ENCODE measurements around the gene WSB1. TPM values are rescaled to one million over a fixed set of nuclear protein-coding genes. Genes with fewer than 3 reads are reported as not detected.

The WSB1 gene
- polyA plus RNA-seq, 1 experiment, result 163 TPM

DNA sequence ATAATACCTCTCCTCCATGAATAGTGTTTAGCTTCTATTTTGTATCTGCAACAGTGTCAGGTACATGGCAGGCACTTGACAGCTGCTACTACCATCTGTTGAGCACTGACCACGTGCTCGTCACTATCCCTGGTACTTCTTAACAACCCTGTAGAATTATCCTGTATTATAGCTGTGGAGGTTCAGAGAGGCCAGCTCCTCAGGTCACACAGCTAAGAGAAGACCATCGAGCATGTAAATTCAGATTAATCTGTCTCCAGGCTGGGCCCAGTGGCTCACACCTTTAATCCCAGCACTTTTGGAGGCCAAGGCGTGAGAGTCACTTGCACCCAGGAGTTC, 26.3 kb downstream of the WSB1 start:
- TF ChIP-seq, protein P1, sequence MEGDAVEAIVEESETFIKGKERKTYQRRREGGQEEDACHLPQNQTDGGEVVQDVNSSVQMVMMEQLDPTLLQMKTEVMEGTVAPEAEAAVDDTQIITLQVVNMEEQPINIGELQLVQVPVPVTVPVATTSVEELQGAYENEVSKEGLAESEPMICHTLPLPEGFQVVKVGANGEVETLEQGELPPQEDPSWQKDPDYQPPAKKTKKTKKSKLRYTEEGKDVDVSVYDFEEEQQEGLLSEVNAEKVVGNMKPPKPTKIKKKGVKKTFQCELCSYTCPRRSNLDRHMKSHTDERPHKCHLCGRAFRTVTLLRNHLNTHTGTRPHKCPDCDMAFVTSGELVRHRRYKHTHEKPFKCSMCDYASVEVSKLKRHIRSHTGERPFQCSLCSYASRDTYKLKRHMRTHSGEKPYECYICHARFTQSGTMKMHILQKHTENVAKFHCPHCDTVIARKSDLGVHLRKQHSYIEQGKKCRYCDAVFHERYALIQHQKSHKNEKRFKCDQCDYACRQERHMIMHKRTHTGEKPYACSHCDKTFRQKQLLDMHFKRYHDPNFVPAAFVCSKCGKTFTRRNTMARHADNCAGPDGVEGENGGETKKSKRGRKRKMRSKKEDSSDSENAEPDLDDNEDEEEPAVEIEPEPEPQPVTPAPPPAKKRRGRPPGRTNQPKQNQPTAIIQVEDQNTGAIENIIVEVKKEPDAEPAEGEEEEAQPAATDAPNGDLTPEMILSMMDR (IDR thresholded peaks at IDR 0.05; ENCODE audit: insufficient read depth, low read depth, low read length), result no peak
- no peak for DNase-seq (ENCODE audit: low read depth)
- ChIA-PET CTCF (interaction anchor here (0.7 to 5.2 kb wide), 7 partner anchors 13 to 283 kb away, joined by 3 to 29 read pairs (median 3); no protein-coding TSS in a partner anchor), POLR2A (interaction anchor here (1.1 kb wide), 1 partner anchor 25 kb away, joined by 4 read pairs; no protein-coding TSS in a partner anchor)
- Histone ChIP-seq H3K4me3 (ENCODE audit: low read depth, low read length) (no peak overlapping the region), H3K36me3 (ENCODE audit: control insufficient read depth, insufficient read depth, low read length) (peaks cover 6% of the 10 kb centered on the region), H3K27me3 (ENCODE audit: control insufficient read depth, insufficient read depth, low read length) (no peaks in the 10 kb centered on the region)

DNA sequence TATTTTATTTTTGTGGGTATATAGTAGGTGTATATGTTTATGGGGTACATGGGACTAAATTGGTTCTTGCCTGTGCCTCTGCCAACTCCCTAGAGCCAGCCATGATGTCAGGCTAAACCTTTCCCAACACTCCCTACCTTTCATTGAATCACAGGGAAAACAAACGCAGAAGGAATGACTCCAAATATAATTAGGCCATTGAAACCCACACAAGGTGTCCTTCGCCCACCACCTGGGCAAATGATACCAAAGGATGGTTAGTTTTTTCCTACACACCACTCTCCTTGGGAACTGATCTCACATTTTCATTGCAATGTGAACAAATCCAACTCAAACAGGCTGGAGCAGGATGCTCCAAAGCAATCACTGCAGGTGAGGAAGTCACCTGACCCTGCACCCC, 27.5 kb downstream of the WSB1 start:
- Histone ChIP-seq H3K36me3 (ENCODE audit: control insufficient read depth, insufficient read depth, low read length) (peaks cover 1% of the 10 kb centered on the region; the same call in 1 of the 2 replicates), H3K4me3 (ENCODE audit: low read depth, low read length) (no peak overlapping the region), H3K27me3 (ENCODE audit: control insufficient read depth, insufficient read depth, low read length) (no peaks in the 10 kb centered on the region)
- TF ChIP-seq, protein P1 (IDR thresholded peaks at IDR 0.05; ENCODE audit: insufficient read depth, low read depth, low read length), result no peak
- no peak for DNase-seq (ENCODE audit: low read depth)
- ChIA-PET POLR2A (interaction anchor here (0.6 kb wide), 2 partner anchors 15 to 26 kb away, joined by 3 to 6 read pairs; no protein-coding TSS in a partner anchor), CTCF (interaction anchor here (1.5 to 5.2 kb wide), 2 partner anchors 12 to 84 kb away, joined by 4 to 29 read pairs; no protein-coding TSS in a partner anchor)

DNA sequence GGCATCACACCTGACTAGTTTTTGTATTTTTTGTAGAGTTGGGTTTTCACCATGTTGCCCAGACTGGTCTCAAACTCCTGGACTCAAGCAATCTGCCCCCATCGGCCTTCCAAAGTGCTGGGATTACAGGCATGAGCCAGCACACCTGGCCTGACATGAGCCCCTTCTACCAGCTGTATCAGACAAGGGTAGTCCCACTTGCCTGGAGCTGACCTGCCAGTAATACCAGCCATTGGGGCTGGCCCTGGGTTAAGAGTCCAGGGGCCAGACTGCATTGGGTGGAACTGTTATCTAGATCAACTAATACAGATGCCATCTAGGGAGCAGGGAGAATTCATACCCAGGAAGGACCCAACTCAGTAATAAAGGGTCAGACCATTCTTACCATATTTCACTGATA, 28.1 kb downstream of the WSB1 start:
- POLR2A ChIA-PET, result no interaction called here
- Histone ChIP-seq H3K4me3 (ENCODE audit: low read depth, low read length) (no peak overlapping the region), H3K27me3 (ENCODE audit: control insufficient read depth, insufficient read depth, low read length) (no peaks in the 10 kb centered on the region), H3K36me3 (ENCODE audit: control insufficient read depth, insufficient read depth, low read length) (peaks cover 1% of the 10 kb centered on the region; the same call in 1 of the 2 replicates)
- TF ChIP-seq, protein P1 (IDR thresholded peaks at IDR 0.05; ENCODE audit: insufficient read depth, low read depth, low read length), result no peak
- CTCF ChIA-PET, result interaction anchor here (0.7 to 2.5 kb wide), 3 partner anchors 11 to 115 kb away, joined by 3 to 9 read pairs (median 4); no protein-coding TSS in a partner anchor
- DNase-seq (ENCODE audit: low read depth), result no peak

DNA sequence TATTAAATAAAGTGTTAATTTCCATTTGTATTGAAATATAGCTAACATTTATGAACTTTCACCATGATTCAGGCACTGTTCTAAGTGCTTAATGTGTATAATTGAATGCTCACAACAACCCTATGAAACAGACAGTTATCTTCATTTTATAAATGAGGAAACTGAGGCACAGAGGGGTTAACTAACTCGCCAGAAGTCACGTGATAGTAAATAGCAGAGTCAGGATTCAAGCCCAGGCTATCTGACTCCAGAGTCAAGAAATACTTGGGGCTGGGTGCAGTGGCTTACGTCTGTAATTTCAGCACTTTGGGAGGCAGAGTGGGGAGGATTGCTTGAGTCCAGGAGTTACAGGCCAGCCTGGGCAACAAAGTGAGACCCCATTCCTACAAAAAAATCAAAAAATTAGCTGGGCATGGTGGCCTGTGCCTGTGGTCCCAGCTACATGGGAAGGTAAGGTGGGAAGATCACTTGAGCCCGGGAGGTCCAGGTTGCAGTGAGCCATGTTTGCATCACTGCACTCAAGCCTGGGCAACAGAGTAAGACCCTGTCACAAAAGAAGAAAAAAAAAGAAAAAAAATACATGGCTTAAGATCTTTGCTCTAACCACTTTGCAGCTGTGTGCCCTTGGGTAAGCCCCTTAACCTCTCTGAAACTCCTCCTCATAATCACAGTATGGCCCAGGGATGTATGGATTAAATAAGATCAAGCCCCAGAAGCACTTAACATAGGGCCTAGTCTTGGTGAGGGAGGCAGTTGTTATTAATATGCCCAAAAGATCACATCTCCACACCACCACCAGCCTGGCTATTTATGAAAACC, 29.0 kb downstream of the WSB1 start:
- DNase-seq (ENCODE audit: low read depth), result no peak
- no peaks in the 10 kb centered on the region for H3K27me3 ChIP-seq (ENCODE audit: control insufficient read depth, insufficient read depth, low read length)
- POLR2A ChIA-PET, result interaction anchor here (0.6 kb wide), 1 partner anchor 10 kb away, joined by 4 read pairs; no protein-coding TSS in a partner anchor
- H3K36me3 ChIP-seq (ENCODE audit: control insufficient read depth, insufficient read depth, low read length), result peaks cover 1% of the 10 kb centered on the region; the same call in 1 of the 2 replicates
- no peak overlapping the region for H3K4me3 ChIP-seq (ENCODE audit: low read depth, low read length)
- TF ChIP-seq, protein P1 (IDR thresholded peaks at IDR 0.05; ENCODE audit: insufficient read depth, low read depth, low read length), result no peak
- CTCF ChIA-PET, result interaction anchor here (0.6 to 2.5 kb wide), 6 partner anchors 9 to 116 kb away, joined by 3 to 9 read pairs (median 3); no protein-coding TSS in a partner anchor

DNA sequence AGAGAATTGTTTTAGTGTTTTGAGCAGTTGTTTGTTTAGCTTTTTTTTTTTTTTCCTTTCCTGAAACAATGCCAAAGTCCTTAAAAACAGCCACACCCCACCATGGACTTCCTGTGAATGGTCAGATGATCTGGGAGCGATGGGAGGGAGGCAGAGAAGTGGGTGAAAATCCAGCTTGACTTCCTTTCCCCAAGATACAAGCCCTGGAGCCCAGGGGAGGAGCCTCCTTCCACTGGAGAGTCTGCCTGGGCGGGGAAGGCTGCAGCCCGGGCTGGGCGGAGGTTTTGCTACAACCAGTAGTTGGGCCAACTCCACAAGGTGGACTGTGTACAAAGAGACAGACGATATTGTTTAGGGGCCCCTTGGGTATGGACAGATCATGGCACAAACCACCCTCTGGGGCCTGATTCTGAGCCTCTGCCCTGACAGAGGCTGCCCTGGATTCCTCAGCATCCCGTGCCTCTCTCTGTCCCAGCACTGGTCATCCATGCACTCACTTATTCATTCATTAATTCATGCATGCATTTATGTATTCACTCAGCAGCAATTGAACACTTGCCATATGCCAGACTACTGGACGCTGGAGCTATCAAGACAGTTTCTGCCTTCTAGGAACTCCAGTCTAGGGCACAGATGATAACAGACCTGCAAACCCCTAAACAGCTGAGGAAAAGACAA, 29.8 kb downstream of the WSB1 start:
- DNase-seq (ENCODE audit: low read depth), result peak; percentile 31
- TF ChIP-seq, protein P1 (IDR thresholded peaks at IDR 0.05; ENCODE audit: insufficient read depth, low read depth, low read length), result no peak
- no peaks in the 10 kb centered on the region for H3K27me3 ChIP-seq (ENCODE audit: control insufficient read depth, insufficient read depth, low read length)
- H3K4me3 ChIP-seq (ENCODE audit: low read depth, low read length), result no peak overlapping the region
- ChIA-PET POLR2A (interaction anchor here (0.7 kb wide), 1 partner anchor 27 kb away, joined by 5 read pairs; no protein-coding TSS in a partner anchor), CTCF (interaction anchor here (0.6 to 2.5 kb wide), 4 partner anchors 8 to 87 kb away, joined by 3 to 9 read pairs (median 3); no protein-coding TSS in a partner anchor)
- H3K36me3 ChIP-seq (ENCODE audit: control insufficient read depth, insufficient read depth, low read length), result no peaks in the 10 kb centered on the region; the same call in 1 of the 2 replicates

All from BJ (cell line).